Measurements from ENCODE around the gene GPER1. TPM values are rescaled to one million over a fixed set of nuclear protein-coding genes. Genes with fewer than 3 reads are reported as not detected.

The GPER1 gene
- total and polyA plus RNA-seq, 7 experiments from 2014 or later: 0.13 to 1.3 (median 0.34) TPM; not detected in 3

DNA sequence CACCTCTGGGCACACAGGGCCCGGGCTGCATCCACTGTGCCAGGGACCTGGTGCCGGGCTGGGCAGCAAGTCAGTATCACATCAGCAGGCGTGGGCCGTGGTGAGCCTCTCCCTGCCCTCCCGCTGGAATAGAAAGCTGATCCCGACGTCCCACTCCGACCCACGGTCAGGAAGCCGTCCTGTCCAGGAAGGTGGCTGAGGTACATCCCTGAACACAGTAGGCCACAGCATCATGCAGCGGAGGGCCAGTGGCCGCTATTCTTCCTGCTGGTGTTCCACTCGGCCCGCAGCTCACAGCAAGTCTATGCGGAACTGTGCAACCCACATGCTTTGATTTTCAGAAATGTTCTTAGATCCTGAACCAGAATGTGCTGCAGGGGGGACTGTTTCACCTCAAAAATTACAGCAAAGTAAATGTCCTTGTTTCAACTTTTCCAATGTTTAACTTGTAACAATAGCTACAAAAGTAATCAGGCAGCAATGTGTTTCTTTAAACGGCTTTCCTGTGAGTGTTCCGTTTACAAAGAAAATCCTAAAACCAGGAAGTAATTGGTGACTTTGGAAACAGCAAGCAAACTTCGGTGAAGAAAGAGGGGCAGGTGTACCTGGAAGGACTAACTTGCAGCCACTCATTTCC lies 44.2 kb upstream of the GPER1 start:
- H3K36me3 Mint-ChIP-seq: peaks cover 0 to 6% (median 0%) of the 10 kb centered on the region in 5 donors
- ChIA-PET POLR2A (interaction anchor here (1.0 to 6.3 kb wide), 9 partner anchors 8 to 167 kb away, joined by 3 to 52 read pairs (median 9); partner anchors contain the start of genes COX19 and GET4), CTCF (interaction anchor here (1.1 to 4.8 kb wide), 6 partner anchors 10 to 50 kb away, joined by 3 to 28 read pairs (median 12); no protein-coding TSS in a partner anchor)
- peak overlapping the region; percentile 83 for H3K27ac ChIP-seq (ENCODE audit: low read depth, low read length)
- H3K4me1 Mint-ChIP-seq: peaks cover 35 to 67% (median 49%) of the 10 kb centered on the region in 7 donors
- no peaks in the 10 kb centered on the region for H3K9me3 ChIP-seq (ENCODE audit: control insufficient read depth in 2 of 3, low read length in 3 of 3)
- peaks cover 42 to 47% of the 10 kb centered on the region in 2 donors for H3K4me1 ChIP-seq (ENCODE audit: control insufficient read depth in 2 of 2, insufficient read depth in 2 of 2, low read length in 2 of 2)
- intact Hi-C loops (cut with micrococcal nuclease): loop anchor here (1.0 to 10.0 kb wide), 11 partner anchors 12 to 1191 kb away; partner anchors contain the start of genes COX19 (in 2 of the 2), GET4 (in 1 of the 2), MAD1L1 (in 1 of the 2) and MAFK (in 1 of the 2)
- peak overlapping the region; percentile 74 for H3K4me3 ChIP-seq (ENCODE audit: low read length)
- H3K4me3 Mint-ChIP-seq: peak overlapping the region; percentile 76 to 91 (median 87)
- no peaks in the 10 kb centered on the region for H3K9me3 Mint-ChIP-seq
- H3K36me3 ChIP-seq (ENCODE audit: control insufficient read depth in 2 of 3, insufficient read depth in 3 of 3, low read length in 3 of 3): peaks cover 0 to 3% (median 0%) of the 10 kb centered on the region in 3 experiments
- H3K27me3 ChIP-seq (ENCODE audit: control insufficient read depth in 2 of 2, insufficient read depth in 2 of 2, low read length in 2 of 2): no peaks in the 10 kb centered on the region
- peak overlapping the region; percentile 62 to 91 (median 80) for H3K27ac Mint-ChIP-seq
- H3K27me3 Mint-ChIP-seq: peaks cover 0 to 13% (median 0%) of the 10 kb centered on the region in 5 donors
- ATAC-seq: no peak
- DNase-seq: peak in 1 of 9 donors; percentile 31

DNA sequence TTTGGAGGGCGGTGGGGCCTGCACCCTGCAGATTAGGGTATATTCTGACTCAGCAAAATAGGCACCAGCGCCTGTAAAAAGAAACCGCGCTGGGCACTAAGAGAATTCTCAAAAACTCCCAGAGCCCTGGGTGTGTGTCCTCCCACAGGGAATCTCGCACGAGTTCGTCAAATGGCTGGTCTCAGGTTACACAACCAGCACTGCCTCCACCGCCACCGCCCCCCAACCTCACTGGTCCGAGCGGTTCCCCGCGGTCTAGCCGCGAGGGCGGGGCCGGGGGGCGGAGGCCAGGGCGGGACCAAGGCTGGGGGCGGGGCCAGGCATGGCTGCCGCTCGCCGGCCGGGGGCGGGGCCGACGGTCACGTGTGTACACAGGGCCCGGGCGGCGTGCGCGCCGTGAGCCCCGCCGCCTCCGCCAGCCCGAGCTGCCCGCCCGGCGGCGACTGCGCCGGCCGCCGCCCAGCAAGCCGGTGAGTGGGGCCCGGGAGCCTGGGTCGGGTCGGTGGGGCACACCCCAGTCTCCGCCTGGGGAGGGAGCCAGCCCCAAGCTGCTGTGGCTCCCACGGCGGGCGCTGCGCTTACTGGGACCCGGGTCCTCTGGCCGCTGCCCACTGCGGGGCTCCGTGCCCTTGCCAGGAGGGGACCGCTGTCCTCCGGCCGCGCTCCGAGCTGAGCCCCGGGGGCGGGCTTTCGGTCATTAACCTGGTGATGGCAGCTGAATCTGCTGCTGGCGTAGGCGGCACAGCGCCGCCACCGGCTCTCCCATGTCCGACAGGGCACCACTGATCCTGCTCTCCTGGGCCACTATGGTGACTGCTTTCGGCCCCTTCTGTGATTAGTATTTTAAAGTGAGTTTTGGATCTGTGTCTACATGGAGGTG lies 43.5 kb upstream of the GPER1 start, which contains the start of gene GPR146:
Gene GPR146 (plus strand): TSS at position 358 of the 880 bp plus-strand sequence. CDS start 12,970 bp downstream, outside the sequence.
- ATAC-seq (peak; percentile 96), DNase-seq (peak; percentile 73 to 97 (median 86))
- Histone ChIP-seq H3K36me3 (ENCODE audit: control insufficient read depth in 2 of 3, insufficient read depth in 3 of 3, low read length in 3 of 3) (peaks cover 0 to 3% (median 0%) of the 10 kb centered on the region in 3 experiments), H3K27me3 (ENCODE audit: control insufficient read depth in 2 of 2, insufficient read depth in 2 of 2, low read length in 2 of 2) (no peaks in the 10 kb centered on the region), H3K4me1 (ENCODE audit: control insufficient read depth in 2 of 2, insufficient read depth in 2 of 2, low read length in 2 of 2) (peaks cover 49 to 54% of the 10 kb centered on the region in 2 donors), H3K27ac (ENCODE audit: low read depth, low read length) (peak within 1 kb of the TSS; percentile 83), H3K4me3 (ENCODE audit: low read length) (peak within 1 kb of the TSS; percentile 79), H3K9me3 (ENCODE audit: control insufficient read depth in 2 of 3, low read length in 3 of 3) (no peaks in the 10 kb centered on the region)
- Mint-ChIP-seq H3K27ac (peak within 1 kb of the TSS; percentile 62 to 93 (median 85)), H3K9me3 (no peaks in the 10 kb centered on the region), H3K27me3 (peaks cover 0 to 13% (median 0%) of the 10 kb centered on the region in 5 donors), H3K4me1 (peaks cover 42 to 75% (median 56%) of the 10 kb centered on the region in 7 donors), H3K36me3 (peaks cover 0 to 6% (median 0%) of the 10 kb centered on the region in 5 donors), H3K4me3 (peak within 1 kb of the TSS; percentile 88 to 94 (median 91))
- intact Hi-C loops (cut with micrococcal nuclease): loop anchor here (1.0 to 10.0 kb wide), 12 partner anchors 11 to 1190 kb away; partner anchors contain the start of genes COX19 (in 2 of the 2), GET4 (in 1 of the 2), MAD1L1 (in 1 of the 2) and MAFK (in 1 of the 2)
- POLR2A ChIA-PET: interaction anchor here (1.1 to 6.3 kb wide), 10 partner anchors 10 to 168 kb away, joined by 3 to 52 read pairs (median 7); partner anchors contain the start of genes COX19 and GET4
- CTCF ChIA-PET: interaction anchor here (0.6 to 4.8 kb wide), 8 partner anchors 10 to 51 kb away, joined by 3 to 28 read pairs (median 6); no protein-coding TSS in a partner anchor

DNA sequence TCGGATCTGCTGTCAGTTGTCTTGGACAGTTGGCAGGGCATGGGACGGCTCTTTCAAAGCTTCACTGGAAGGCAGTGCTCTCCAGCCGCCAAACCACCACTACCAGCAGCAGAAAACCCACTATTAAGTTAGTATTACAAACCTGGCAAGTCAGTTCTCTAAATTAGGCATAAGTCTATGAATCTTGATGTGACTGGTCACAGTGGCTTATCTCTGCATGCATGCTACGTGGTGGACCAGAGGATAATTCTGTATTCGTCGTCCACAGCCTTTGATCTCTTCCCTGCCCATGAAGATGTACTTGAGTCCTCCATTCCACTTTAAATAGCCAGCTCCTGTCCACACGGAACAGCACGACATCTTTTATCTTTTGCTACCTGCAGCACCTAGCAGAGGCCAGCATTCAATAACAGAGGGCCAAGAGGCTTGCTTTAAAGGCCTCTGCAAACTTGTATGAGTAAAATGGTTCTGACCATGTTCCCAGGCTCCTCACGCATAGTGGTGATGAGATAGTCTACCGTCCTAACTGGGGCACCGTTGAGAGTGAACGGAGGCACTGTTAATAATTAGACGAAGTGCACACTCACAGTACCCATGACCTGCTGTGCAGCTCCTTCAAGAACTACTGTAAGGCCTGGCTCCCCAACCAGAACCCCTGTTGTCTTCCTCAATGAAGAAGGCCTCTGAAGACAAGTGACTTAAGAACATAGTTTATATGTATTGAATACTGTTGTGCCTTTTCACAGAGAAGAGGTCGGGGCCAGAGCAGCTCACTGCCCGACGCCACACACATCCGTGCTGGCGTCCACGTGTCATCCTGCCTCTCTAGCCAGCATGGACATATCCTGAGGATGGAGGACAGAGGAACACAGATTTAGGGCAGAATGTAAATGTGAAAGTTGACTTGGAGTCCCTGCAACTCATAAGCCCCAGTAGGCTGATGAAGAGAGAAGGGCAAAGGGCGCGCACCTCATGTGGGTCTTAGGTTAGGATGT lies 42.5 kb upstream of the GPER1 start:
- Histone ChIP-seq H3K4me3 (ENCODE audit: low read length) (peak overlapping the region; percentile 79), H3K9me3 (ENCODE audit: control insufficient read depth in 2 of 3, low read length in 3 of 3) (no peaks in the 10 kb centered on the region), H3K4me1 (ENCODE audit: control insufficient read depth in 2 of 2, insufficient read depth in 2 of 2, low read length in 2 of 2) (peaks cover 51 to 60% of the 10 kb centered on the region in 2 donors), H3K36me3 (ENCODE audit: control insufficient read depth in 2 of 3, insufficient read depth in 3 of 3, low read length in 3 of 3) (peaks cover 0 to 3% (median 0%) of the 10 kb centered on the region in 3 experiments), H3K27me3 (ENCODE audit: control insufficient read depth in 2 of 2, insufficient read depth in 2 of 2, low read length in 2 of 2) (no peaks in the 10 kb centered on the region), H3K27ac (ENCODE audit: low read depth, low read length) (peak overlapping the region; percentile 83)
- Mint-ChIP-seq H3K9me3 (no peaks in the 10 kb centered on the region), H3K27me3 (peaks cover 0 to 11% (median 0%) of the 10 kb centered on the region in 5 donors), H3K4me1 (peaks cover 46 to 83% (median 63%) of the 10 kb centered on the region in 7 donors), H3K36me3 (peaks cover 0 to 6% (median 0%) of the 10 kb centered on the region in 5 donors), H3K4me3 (peak overlapping the region; percentile 88 to 94 (median 91)), H3K27ac (peak overlapping the region; percentile 43 to 93 (median 74))
- intact Hi-C loops (cut with micrococcal nuclease): loop anchor here (2.0 to 10.0 kb wide), 3 partner anchors 53 to 1189 kb away; partner anchors contain the start of genes GET4 (in 1 of the 2) and MAD1L1 (in 1 of the 2)
- CTCF ChIA-PET: interaction anchor here (1.0 to 4.8 kb wide), 4 partner anchors 10 to 52 kb away, joined by 3 to 28 read pairs (median 16); no protein-coding TSS in a partner anchor
- POLR2A ChIA-PET: interaction anchor here (1.0 to 6.3 kb wide), 11 partner anchors 9 to 169 kb away, joined by 3 to 52 read pairs (median 5); partner anchors contain the start of genes COX19 and GET4
- ATAC-seq: no peak
- no peak for DNase-seq

DNA sequence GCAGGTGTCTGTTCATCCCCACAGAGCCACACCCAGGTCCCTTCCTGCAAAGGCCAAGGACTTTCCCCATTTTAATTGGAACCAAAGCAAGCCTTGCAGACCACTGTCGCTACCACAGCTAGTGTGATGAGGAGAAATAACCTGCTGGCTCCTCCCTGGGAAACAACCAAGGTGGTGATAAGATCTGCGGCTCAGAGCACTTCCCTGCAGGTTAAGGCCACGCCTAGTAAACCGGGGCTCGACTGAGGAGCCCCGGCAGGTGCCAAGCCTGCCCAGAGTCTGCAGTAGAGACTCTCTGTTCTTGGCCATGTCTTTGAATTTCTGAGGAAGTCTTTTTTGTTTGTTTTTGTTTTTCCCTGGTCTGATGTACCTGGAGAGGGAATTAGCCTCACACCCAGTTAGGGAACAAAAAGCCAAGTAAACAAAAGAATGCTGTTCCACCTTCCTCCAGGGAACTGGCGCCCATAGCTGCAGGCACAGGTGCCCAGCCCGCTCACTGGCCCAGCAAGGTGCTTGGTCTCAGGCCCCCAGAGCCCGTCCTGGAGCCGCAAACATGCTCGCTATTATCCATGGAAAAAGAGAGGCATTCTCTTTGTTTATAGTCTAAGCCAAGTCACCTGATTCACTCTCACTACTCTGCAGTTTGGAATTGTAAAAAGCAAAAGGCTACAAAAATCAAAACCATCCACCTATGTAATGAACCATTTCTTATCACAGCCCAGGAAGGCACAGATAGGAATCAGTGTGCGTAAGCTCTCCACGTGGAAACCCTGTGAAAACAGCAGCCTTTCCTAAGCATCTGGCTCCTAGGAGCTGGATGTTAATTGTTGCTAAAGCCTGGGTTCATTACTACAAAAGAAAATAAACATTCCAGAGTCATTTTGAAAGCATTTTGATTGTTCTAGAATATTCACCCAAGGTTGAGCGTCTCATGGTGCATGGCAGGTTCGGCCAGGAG lies 40.9 kb upstream of the GPER1 start:
- Histone ChIP-seq H3K4me1 (ENCODE audit: control insufficient read depth in 2 of 2, insufficient read depth in 2 of 2, low read length in 2 of 2) (peaks cover 51 to 60% of the 10 kb centered on the region in 2 donors), H3K27me3 (ENCODE audit: control insufficient read depth in 2 of 2, insufficient read depth in 2 of 2, low read length in 2 of 2) (no peaks in the 10 kb centered on the region), H3K4me3 (ENCODE audit: low read length) (peak overlapping the region; percentile 19), H3K27ac (ENCODE audit: low read depth, low read length) (peak overlapping the region; percentile 26), H3K9me3 (ENCODE audit: control insufficient read depth in 2 of 3, low read length in 3 of 3) (no peaks in the 10 kb centered on the region), H3K36me3 (ENCODE audit: control insufficient read depth in 2 of 3, insufficient read depth in 3 of 3, low read length in 3 of 3) (peaks cover 0 to 3% (median 0%) of the 10 kb centered on the region in 3 experiments)
- no peaks in the 10 kb centered on the region for H3K9me3 Mint-ChIP-seq
- peak overlapping the region in 6 of 9 donors; percentile 14 to 76 (median 54) for H3K27ac Mint-ChIP-seq
- intact Hi-C loops (cut with micrococcal nuclease): loop anchor here (5.0 to 10.0 kb wide), 2 partner anchors 55 to 1188 kb away; partner anchors contain the start of gene MAD1L1 (in 1 of the 2)
- H3K4me3 Mint-ChIP-seq: peak overlapping the region; percentile 88 to 94 (median 91)
- ATAC-seq (peak; percentile 48), DNase-seq (peak in 6 of 9 donors; percentile 52 to 82 (median 69))
- peaks cover 38 to 80% (median 71%) of the 10 kb centered on the region in 7 donors for H3K4me1 Mint-ChIP-seq
- ChIA-PET CTCF (interaction anchor here (1.0 to 4.8 kb wide), 3 partner anchors 8 to 53 kb away, joined by 3 to 28 read pairs (median 16); no protein-coding TSS in a partner anchor), POLR2A (interaction anchor here (0.9 to 6.3 kb wide), 8 partner anchors 8 to 55 kb away, joined by 3 to 52 read pairs (median 4); no protein-coding TSS in a partner anchor)
- no peaks in the 10 kb centered on the region for H3K27me3 Mint-ChIP-seq
- peaks cover 0 to 6% (median 0%) of the 10 kb centered on the region in 5 donors for H3K36me3 Mint-ChIP-seq
